H1 (cell line): Measurements from ENCODE around the gene TRAF3IP1. TPM values are rescaled to one million over a fixed set of nuclear protein-coding genes. Genes with fewer than 3 reads are reported as not detected.

Source experiments
- CTCF ChIA-PET: fragments of 300-600 bp; sonication (Branson Sonifier 250); formaldehyde crosslinking; loops from one replicate; lab custom pipeline; 2021; ENCODE audit not compliant: partially characterized antibody; lab: Charles Lee
- POLR2A ChIA-PET: fragments of 300-600 bp; sonication (Branson Sonifier 250); formaldehyde crosslinking; loops from one replicate; lab custom pipeline; 2021; ENCODE audit warnings: inconsistent platforms; ENCODE audit not compliant: partially characterized antibody; lab: Charles Lee
- DNase-seq, 2 experiments: peaks; one replicate each; pipeline versions ENCODE4 v3.0.0 to v3.0.0-alpha.2; 2010 to 2022; ENCODE audit warnings: low spot score in 2 of 2, low read depth in 1 of 2, mixed read lengths in 1 of 2
- FAIRE-seq: peaks from 2 replicates; lab custom pipeline; 2011; peaks lifted over from hg19 to GRCh38; lab: Jason Lieb, UNC
- H2AFZ ChIP-seq: 2 replicates; pipeline ENCODE4 v1.8.1; 2012; ENCODE audit warnings: low read length, inconsistent platforms
- H2AK5ac ChIP-seq: 2 replicates; pipeline ENCODE4 v1.6.1; 2013; ENCODE audit warnings: low read depth, low read length
- H2BK120ac ChIP-seq: replicated peaks from 2 replicates; pipeline ENCODE3; 2013; ENCODE audit warnings: low read depth, low read length, inconsistent platforms
- H2BK12ac ChIP-seq: 2 replicates; pipeline ENCODE4 v1.6.1; 2013; ENCODE audit warnings: low read depth, low read length
- H2BK15ac ChIP-seq: 2 replicates; pipeline ENCODE4 v1.6.1; 2013; ENCODE audit warnings: low read length
- H2BK20ac ChIP-seq: 2 replicates; pipeline ENCODE4 v1.6.1; 2013; ENCODE audit warnings: low read length
- H2BK5ac ChIP-seq: 2 replicates; pipeline ENCODE4 v1.6.1; 2013; ENCODE audit warnings: low read depth, low read length
- H3K14ac ChIP-seq: 2 replicates; pipeline ENCODE4 v1.6.1; 2013; ENCODE audit warnings: inconsistent platforms; ENCODE audit not compliant: insufficient read length
- H3K18ac ChIP-seq: 2 replicates; pipeline ENCODE4 v1.6.1; 2013; ENCODE audit warnings: low read length; ENCODE audit errors: extremely low read depth
- H3K23ac ChIP-seq: 2 replicates; pipeline ENCODE4 v1.6.1; 2013; ENCODE audit warnings: inconsistent platforms; ENCODE audit not compliant: insufficient read length
- H3K23me2 ChIP-seq: 2 replicates; pipeline ENCODE4 v1.6.1; 2013; ENCODE audit warnings: low read depth, low read length
- H3K27ac ChIP-seq: 2 replicates; pipeline ENCODE4 v1.6.1; 2011; ENCODE audit warnings: low read depth, low read length, inconsistent platforms
- H3K27me3 ChIP-seq, 4 experiments: replicated peaks in 1 of 4; 1 replicate in 1 of 4; 2 replicates in 3 of 4; pipeline versions ENCODE4 v1.6.1 to v1.8.1; 2011 to 2013; ENCODE audit warnings: low read length in 3 of 4, mild to moderate bottlenecking in 3 of 4, inconsistent platforms in 2 of 4, mixed read lengths in 2 of 4, moderate library complexity in 1 of 4; ENCODE audit not compliant: control insufficient read depth in 3 of 4, insufficient read depth in 3 of 4; ENCODE audit errors: extremely low read depth in 1 of 4
- H3K36me3 ChIP-seq, 4 experiments: 2 replicates each; pipeline versions ENCODE4 v1.6.1 to v1.8.1; 2011 to 2013; ENCODE audit warnings: mild to moderate bottlenecking in 4 of 4, low read length in 3 of 4, moderate library complexity in 2 of 4, control low read depth in 1 of 4, inconsistent platforms in 1 of 4; ENCODE audit not compliant: insufficient read depth in 4 of 4, control insufficient read depth in 2 of 4
- H3K4ac ChIP-seq: replicated peaks from 2 replicates; pipeline ENCODE3; 2013; ENCODE audit warnings: low read length, low read depth, mixed read lengths, inconsistent platforms; ENCODE audit not compliant: insufficient read length
- H3K4me1 ChIP-seq, 4 experiments: replicated peaks in 1 of 4; 1 replicate in 1 of 4; 2 replicates in 3 of 4; pipeline versions ENCODE4 v1.6.1 to v1.8.1; 2011 to 2013; ENCODE audit warnings: low read length in 3 of 4, inconsistent platforms in 2 of 4, mixed read lengths in 1 of 4; ENCODE audit not compliant: insufficient read depth in 4 of 4, control insufficient read depth in 3 of 4
- H3K4me2 ChIP-seq, 2 experiments: 2 replicates each; pipeline versions ENCODE4 v1.6.1 to v1.8.1; 2011 to 2013; ENCODE audit warnings: low read depth in 2 of 2, low read length in 2 of 2, control low read depth in 1 of 2, inconsistent platforms in 1 of 2, mild to moderate bottlenecking in 1 of 2; ENCODE audit not compliant: insufficient read depth in 1 of 2
- H3K4me3 ChIP-seq, 4 experiments: fragments of 200-600, 300-600 bp in 1 of 4; sonication (generic), shearing (Covaris generic), sonication (Bioruptor Twin) in 1 of 4; 2 replicates each; pipeline versions ENCODE4 v1.5.1 to v1.8.1; 2011 to 2016; ENCODE audit warnings: low read length in 4 of 4, low read depth in 3 of 4, control low read depth in 2 of 4, inconsistent platforms in 2 of 4, mild to moderate bottlenecking in 2 of 4, mixed read lengths in 1 of 4, moderate library complexity in 1 of 4; ENCODE audit not compliant: insufficient read depth in 2 of 4; ENCODE audit errors: extremely low read depth in 1 of 4
- H3K56ac ChIP-seq: replicated peaks from 2 replicates; pipeline ENCODE3; 2013; ENCODE audit warnings: low read depth, mild to moderate bottlenecking, mixed read lengths, low read length, inconsistent platforms; ENCODE audit not compliant: insufficient read length
- H3K79me1 ChIP-seq: 2 replicates; pipeline ENCODE4 v1.6.1; 2013; ENCODE audit warnings: low read depth, low read length, control low read depth
- H3K79me2 ChIP-seq, 2 experiments: 2 replicates each; pipeline versions ENCODE4 v1.6.1 to v1.8.1; 2012 to 2013; ENCODE audit warnings: low read length in 2 of 2, mild to moderate bottlenecking in 2 of 2, inconsistent platforms in 1 of 2; ENCODE audit not compliant: insufficient read depth in 2 of 2, control insufficient read depth in 1 of 2
- H3K9ac ChIP-seq, 4 experiments: replicated peaks in 1 of 4; 1 replicate in 1 of 4; 2 replicates in 3 of 4; pipeline versions ENCODE4 v1.6.1 to v1.8.1; 2011 to 2013; ENCODE audit warnings: low read depth in 3 of 4, low read length in 3 of 4, control low read depth in 2 of 4, mild to moderate bottlenecking in 2 of 4, moderate library complexity in 2 of 4, inconsistent platforms in 1 of 4; ENCODE audit errors: extremely low read depth in 1 of 4
- H3K9me3 ChIP-seq, 2 experiments: 2 replicates each; pipeline versions ENCODE4 v1.6.1 to v1.8.1; 2012 to 2013; ENCODE audit warnings: mild to moderate bottlenecking in 2 of 2, moderate library complexity in 2 of 2, control low read depth in 1 of 2, inconsistent platforms in 1 of 2, low read depth in 1 of 2, low read length in 1 of 2, mixed read lengths in 1 of 2; ENCODE audit not compliant: insufficient read depth in 2 of 2
- H4K20me1 ChIP-seq, 2 experiments: replicated peaks in 1 of 2; 2 replicates each; pipeline versions ENCODE3 to v1.8.1; 2011 to 2013; ENCODE audit warnings: inconsistent platforms in 2 of 2, low read length in 2 of 2, mild to moderate bottlenecking in 1 of 2; ENCODE audit not compliant: insufficient read depth in 2 of 2, control insufficient read depth in 1 of 2
- H4K5ac ChIP-seq: 2 replicates; pipeline ENCODE4 v1.6.1; 2013; ENCODE audit warnings: low read length, low read depth, mixed read lengths, inconsistent platforms; ENCODE audit not compliant: insufficient read length
- H4K8ac ChIP-seq: 2 replicates; pipeline ENCODE4 v1.8.0; 2013; ENCODE audit warnings: mild to moderate bottlenecking, moderate library complexity, low read length, inconsistent platforms; ENCODE audit not compliant: insufficient read depth; ENCODE audit errors: extremely low read depth
- H4K91ac ChIP-seq: replicated peaks from 2 replicates; pipeline ENCODE3; 2013; ENCODE audit warnings: low read length, mixed read lengths, inconsistent platforms; ENCODE audit not compliant: insufficient read length
- ASH2L ChIP-seq: fragments of 200-600, 300-600 bp; sonication (generic); IDR thresholded peaks from one replicate; pipeline ENCODE4 v1.7.1; 2017; ENCODE audit warnings: low read length
- BCL11A ChIP-seq, 2 experiments: IDR thresholded peaks; one replicate each; pipeline ENCODE4 v1.6.1; 2011; ENCODE audit warnings: low read depth in 2 of 2, low read length in 2 of 2, mild to moderate bottlenecking in 2 of 2
- CHD2 ChIP-seq: IDR thresholded peaks from 2 replicates; pipeline ENCODE4 v1.6.1; 2012; ENCODE audit warnings: low read length, improper control_type of control experiment
- EGR1 ChIP-seq: IDR thresholded peaks from 2 replicates; pipeline ENCODE4 v1.6.1; 2011; ENCODE audit warnings: low read depth, low read length, borderline replicate concordance
- EP300 ChIP-seq, 2 experiments: IDR thresholded peaks; 1 replicate in 1 of 2; 2 replicates in 1 of 2; pipeline ENCODE4 v1.6.1; 2011 to 2012; ENCODE audit warnings: low read depth in 2 of 2, low read length in 2 of 2, mild to moderate bottlenecking in 2 of 2, borderline replicate concordance in 1 of 2, inconsistent platforms in 1 of 2, moderate library complexity in 1 of 2
- FOSL1 ChIP-seq: IDR thresholded peaks from 2 replicates; pipeline ENCODE4 v1.6.1; 2011; ENCODE audit warnings: mild to moderate bottlenecking, low read depth, low read length, moderate library complexity; ENCODE audit not compliant: insufficient read depth
- KDM4A ChIP-seq: IDR thresholded peaks from one replicate; pipeline ENCODE4 v1.7.1; 2012; ENCODE audit warnings: low read depth, mild to moderate bottlenecking, moderate library complexity, low read length, inconsistent platforms; ENCODE audit not compliant: severe bottlenecking
- KDM5A ChIP-seq: fragments of 200-600 bp; IDR thresholded peaks from 2 replicates; pipeline ENCODE4 v1.7.1; 2012; ENCODE audit warnings: mild to moderate bottlenecking, low read length, inconsistent platforms, mixed read lengths
- NANOG ChIP-seq: IDR thresholded peaks from 2 replicates; pipeline ENCODE4 v1.6.1; 2011; ENCODE audit warnings: low read length, low read depth, mild to moderate bottlenecking, inconsistent platforms; ENCODE audit not compliant: insufficient read depth, poor library complexity, severe bottlenecking
- POLR2A ChIP-seq, 2 experiments: IDR thresholded peaks; 1 replicate in 1 of 2; 2 replicates in 1 of 2; pipeline ENCODE4 v1.6.1; 2011; ENCODE audit warnings: low read depth in 2 of 2, low read length in 2 of 2, mild to moderate bottlenecking in 2 of 2; ENCODE audit errors: control extremely low read depth in 1 of 2
- RBBP5 ChIP-seq: IDR thresholded peaks from 2 replicates; pipeline ENCODE4 v1.7.1; 2012; ENCODE audit warnings: low read depth, mild to moderate bottlenecking, inconsistent platforms, low read length, moderate library complexity, borderline replicate concordance
- SIN3A ChIP-seq, 2 experiments: IDR thresholded peaks in 1 of 2; conservative IDR thresholded peaks in 1 of 2; 2 replicates each; pipeline ENCODE4 v1.6.1; 2011 to 2012; ENCODE audit warnings: low read length in 2 of 2, improper control_type of control experiment in 1 of 2, low read depth in 1 of 2, mild to moderate bottlenecking in 1 of 2
- TAF1 ChIP-seq: IDR thresholded peaks from 2 replicates; pipeline ENCODE4 v1.6.1; 2011; ENCODE audit warnings: mild to moderate bottlenecking, low read depth, low read length
- TBP ChIP-seq: IDR thresholded peaks from 2 replicates; pipeline ENCODE4 v1.6.1; 2011; ENCODE audit warnings: low read depth, low read length, improper control_type of control experiment
- TEAD4 ChIP-seq: IDR thresholded peaks from 2 replicates; pipeline ENCODE4 v1.6.1; 2012; ENCODE audit warnings: low read depth, low read length, inconsistent platforms, mixed read lengths
- WGBS, 2 experiments: shearing (Covaris generic) in 1 of 2; methylation state at CpG; one replicate each; pipeline versions ENCODE4 v1.1.6 to v1.1.7; 2013 to 2015; ENCODE audit warnings: low lambda C conversion rate in 2 of 2, mixed read lengths in 2 of 2, inconsistent platforms in 1 of 2, low coverage in 1 of 2, missing lambda C conversion rate in 1 of 2; ENCODE audit not compliant: insufficient replicate concordance in 2 of 2, insufficient coverage in 1 of 2, insufficient read length in 1 of 2; ENCODE audit errors: extremely low coverage in 1 of 2, missing lambda C conversion rate in 1 of 2; 5-methylcytosine and 5-hydroxymethylcytosine counted together
- polyA plus RNA-seq, 7 experiments: library from polyadenylated mRNA; depleted of rRNA in 3 of 7; stranded (reverse) in 5 of 7; unstranded in 2 of 7; fragments of >200 nt in 5 of 7; fragments of 200-250 nt in 2 of 7; gene quantifications; 1 replicate in 5 of 7; 2 replicates in 1 of 7; 4 replicates in 1 of 7; pipeline versions ENCODE4 v1.2.1 to v1.2.3, GENCODE V29; 2011 to 2013; ENCODE audit warnings: missing spikeins in 2 of 7, mixed read lengths in 2 of 7
- total RNA-seq: library from RNA; stranded (reverse); fragmentation: NEBNext Ultra II Directional; extraction: Animal tissue kit (Norgen Biotek cat#: 25700); gene quantifications from 2 replicates; pipeline ENCODE4 v1.2.1, GENCODE V29; 2021

Gene TRAF3IP1
- total and polyA plus RNA-seq, 2 of the 8 experiments (the other 6 are each of a cell fraction or from before 2014, with no cell fraction given): 2.3 to 17.5 TPM

GRCh38 chr2:238398577-238398976 is 78.3 kb downstream of the TRAF3IP1 start:
- no peak overlapping the region for H3K14ac ChIP-seq
- no peaks in the 10 kb centered on the region for H3K9me3 ChIP-seq
- no peak overlapping the region for H2BK12ac ChIP-seq
- H2BK15ac ChIP-seq: no peak overlapping the region
- H3K79me1 ChIP-seq: no peaks in the 10 kb centered on the region
- no peak overlapping the region for H3K4ac ChIP-seq
- peaks cover 0 to 8% (median 0%) of the 10 kb centered on the region in 4 experiments; a peak in 2 of 7 replicates for H3K4me1 ChIP-seq
- no peak overlapping the region for H3K27ac ChIP-seq
- H3K9ac ChIP-seq: no peak overlapping the region
- H3K56ac ChIP-seq: no peak overlapping the region
- H3K79me2 ChIP-seq: no peaks in the 10 kb centered on the region
- no peak overlapping the region for H4K5ac ChIP-seq
- H4K8ac ChIP-seq: no peak overlapping the region
- WGBS, 2 experiments: 91% methylated on average over 6 of the region's 6 CpGs; no CpG with 5 or more reads in 1 of the 2 experiments
- H2BK20ac ChIP-seq: no peak overlapping the region
- FAIRE-seq: no peak
- H3K23me2 ChIP-seq: no peaks in the 10 kb centered on the region
- H3K18ac ChIP-seq: no peak overlapping the region
- H2AFZ ChIP-seq: no peak overlapping the region
- H3K4me2 ChIP-seq: no peak overlapping the region
- no peak overlapping the region for H2BK120ac ChIP-seq
- no peak overlapping the region for H2BK5ac ChIP-seq
- TF ChIP-seq TBP: no peak
- no peak for TF ChIP-seq CHD2
- no peak for TF ChIP-seq KDM5A
- TF ChIP-seq SIN3A (conservative IDR thresholded peaks at IDR 0.05 in 1 of 2, IDR thresholded peaks at IDR 0.05 in 1 of 2; ENCODE audit: low read depth in 1 of 2, low read length in 2 of 2): no peak
- no peak for TF ChIP-seq KDM4A
- no peak for TF ChIP-seq TAF1
- TF ChIP-seq POLR2A (IDR thresholded peaks at IDR 0.05; ENCODE audit: control extremely low read depth in 1 of 2, low read depth in 2 of 2, low read length in 2 of 2): no peak
- no peak for TF ChIP-seq FOSL1
- TF ChIP-seq RBBP5: no peak
- TF ChIP-seq TEAD4: no peak
- TF ChIP-seq NANOG: no peak
- TF ChIP-seq EP300 (IDR thresholded peaks at IDR 0.05; ENCODE audit: borderline replicate concordance in 1 of 2, low read depth in 2 of 2, low read length in 2 of 2): no peak
- no peak for TF ChIP-seq EGR1
- TF ChIP-seq BCL11A (IDR thresholded peaks at IDR 0.05; ENCODE audit: low read depth in 2 of 2, low read length in 2 of 2): no peak
- no peak for TF ChIP-seq ASH2L
- no peaks in the 10 kb centered on the region for H3K36me3 ChIP-seq
- H3K23ac ChIP-seq: no peak overlapping the region
- no peak for DNase-seq
- no peak overlapping the region for H3K4me3 ChIP-seq
- no peak overlapping the region for H4K91ac ChIP-seq
- ChIA-PET POLR2A (no interaction called here), CTCF (no interaction called here)
- no peaks in the 10 kb centered on the region for H3K27me3 ChIP-seq
- no peaks in the 10 kb centered on the region for H4K20me1 ChIP-seq
- no peak overlapping the region for H2AK5ac ChIP-seq
